HEK293 (cell line): ENCODE results near the gene FANCC.

ENCODE experiments used
- FEZF1 ChIP-seq: fragments of 450-650 bp; formaldehyde crosslinking; IDR thresholded peaks from 2 replicates; pipeline ENCODE4 v1.5.1; 2016; ENCODE audit warnings: missing biosample characterization, missing genetic modification characterization
- KLF16 ChIP-seq: fragments of 450-650 bp; formaldehyde crosslinking; IDR thresholded peaks from 2 replicates; pipeline ENCODE4 v1.5.1; 2017; ENCODE audit warnings: missing biosample characterization, missing genetic modification characterization
- ZBTB7A ChIP-seq: fragments of 450-650 bp; formaldehyde crosslinking; IDR thresholded peaks from 2 replicates; pipeline ENCODE4 v1.5.1; 2016; ENCODE audit warnings: low read depth, missing biosample characterization, missing genetic modification characterization
- ZFP37 ChIP-seq: fragments of 450-650 bp; formaldehyde crosslinking; IDR thresholded peaks from 2 replicates; pipeline ENCODE4 v1.5.1; 2016; ENCODE audit warnings: missing biosample characterization, missing genetic modification characterization
- ZNF121 ChIP-seq: fragments of 450-650 bp; formaldehyde crosslinking; IDR thresholded peaks from 2 replicates; pipeline ENCODE4 v1.5.1; 2016; ENCODE audit warnings: missing biosample characterization, missing genetic modification characterization
- ZNF132 ChIP-seq: fragments of 450-650 bp; formaldehyde crosslinking; IDR thresholded peaks from 2 replicates; pipeline ENCODE4 v1.5.1; 2017; ENCODE audit warnings: missing biosample characterization, missing genetic modification characterization, borderline replicate concordance
- ZNF157 ChIP-seq: fragments of 450-650 bp; formaldehyde crosslinking; IDR thresholded peaks from 2 replicates; pipeline ENCODE4 v1.5.1; 2016; ENCODE audit warnings: missing biosample characterization, missing genetic modification characterization
- ZNF24 ChIP-seq: fragments of 450-650 bp; formaldehyde crosslinking; IDR thresholded peaks from 2 replicates; pipeline ENCODE4 v1.5.1; 2016; ENCODE audit warnings: missing biosample characterization, missing genetic modification characterization
- ZNF530 ChIP-seq: fragments of 450-650 bp; formaldehyde crosslinking; IDR thresholded peaks from 2 replicates; pipeline ENCODE4 v1.5.1; 2016; ENCODE audit warnings: low read depth, missing biosample characterization, missing genetic modification characterization
- ZNF623 ChIP-seq: fragments of 450-650 bp; formaldehyde crosslinking; IDR thresholded peaks from 2 replicates; pipeline ENCODE4 v1.5.1; 2016; ENCODE audit warnings: missing biosample characterization, missing genetic modification characterization
- ZNF670 ChIP-seq: fragments of 450-650 bp; formaldehyde crosslinking; IDR thresholded peaks from 2 replicates; pipeline ENCODE4 v1.5.1; 2016; ENCODE audit warnings: missing biosample characterization, missing genetic modification characterization, low read depth
- ZNF677 ChIP-seq: fragments of 450-650 bp; IDR thresholded peaks from 2 replicates; pipeline ENCODE4 v1.5.0; 2018; ENCODE audit warnings: missing biosample characterization, mild to moderate bottlenecking, missing genetic modification characterization, moderate library complexity
- ZNF701 ChIP-seq: fragments of 450-650 bp; formaldehyde crosslinking; IDR thresholded peaks from 2 replicates; pipeline ENCODE4 v1.5.1; 2016; ENCODE audit warnings: missing biosample characterization, missing genetic modification characterization
- ZNF76 ChIP-seq: fragments of 450-650 bp; formaldehyde crosslinking; IDR thresholded peaks from 2 replicates; pipeline ENCODE4; 2016; ENCODE audit warnings: low read depth, missing biosample characterization, missing genetic modification characterization, borderline replicate concordance
- ZNF776 ChIP-seq: fragments of 450-650 bp; formaldehyde crosslinking; IDR thresholded peaks from 2 replicates; pipeline ENCODE4 v1.5.0; 2017; ENCODE audit warnings: missing biosample characterization, missing genetic modification characterization, borderline replicate concordance
- ZNF792 ChIP-seq: fragments of 450-650 bp; formaldehyde crosslinking; IDR thresholded peaks from 2 replicates; pipeline ENCODE4 v1.5.1; 2016; ENCODE audit warnings: missing biosample characterization, missing genetic modification characterization
- ZNF837 ChIP-seq: fragments of 450-650 bp; formaldehyde crosslinking; IDR thresholded peaks from 2 replicates; pipeline ENCODE4 v1.5.1; 2016; ENCODE audit warnings: missing biosample characterization, missing genetic modification characterization
- ZSCAN16 ChIP-seq: fragments of 450-650 bp; formaldehyde crosslinking; IDR thresholded peaks from 2 replicates; pipeline ENCODE4 v1.5.1; 2016; ENCODE audit warnings: missing biosample characterization, missing genetic modification characterization
- TF ChIP-seq, protein P1 (sequence below): fragments of 450-650 bp; formaldehyde crosslinking; IDR thresholded peaks from 2 replicates; pipeline ENCODE4 v1.5.0; 2017; ENCODE audit warnings: missing biosample characterization, missing genetic modification characterization, borderline replicate concordance
- TF ChIP-seq, protein P2 (sequence below): fragments of 450-650 bp; formaldehyde crosslinking; IDR thresholded peaks from 2 replicates; pipeline ENCODE4 v1.5.1; 2016; ENCODE audit warnings: missing biosample characterization, missing genetic modification characterization, low read depth
- TF ChIP-seq, protein P3 (sequence below): fragments of 450-650 bp; formaldehyde crosslinking; IDR thresholded peaks from 2 replicates; pipeline ENCODE4 v1.5.1; 2016; ENCODE audit warnings: missing biosample characterization, missing genetic modification characterization
- TF ChIP-seq, protein P4 (sequence below): fragments of 450-650 bp; formaldehyde crosslinking; IDR thresholded peaks from 2 replicates; pipeline ENCODE4 v1.5.1; 2017; ENCODE audit warnings: missing biosample characterization, missing genetic modification characterization
- TF ChIP-seq, protein P5 (sequence below): fragments of 450-650 bp; formaldehyde crosslinking; IDR thresholded peaks from 2 replicates; pipeline ENCODE4 v1.5.1; 2016; ENCODE audit warnings: missing biosample characterization, missing genetic modification characterization, borderline replicate concordance

Gene FANCC

DNA sequence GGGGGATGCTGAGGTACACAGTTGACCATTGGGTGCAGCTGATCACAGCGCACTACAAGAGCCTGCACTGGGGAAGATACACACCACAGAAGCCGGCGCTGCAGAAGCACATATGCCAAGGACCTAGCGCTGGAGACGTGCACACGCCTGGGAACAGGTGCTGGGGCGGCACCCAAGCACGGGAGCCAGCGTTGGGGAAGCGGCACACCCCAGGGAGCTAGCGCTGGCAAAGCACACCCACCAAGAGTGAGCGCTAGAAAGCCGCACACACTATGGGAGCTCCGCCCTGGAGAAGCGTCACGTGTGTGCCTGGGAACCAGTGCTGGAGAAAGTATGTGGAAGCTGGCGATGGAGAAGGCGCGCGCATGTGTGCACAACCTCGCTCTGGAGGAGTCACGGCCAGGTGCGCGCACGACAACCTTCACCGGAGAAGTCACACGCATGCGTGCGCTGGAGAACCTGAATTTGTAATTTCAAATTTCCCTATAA, 4.5 kb downstream of the FANCC start (continued):
- TF ChIP-seq FEZF1 (tag by site-specific recombination) (no peak), ZNF24 (tag by site-specific recombination) (no peak), ZNF792 (peak; percentile 76; the same call in 1 of the 2 replicates), ZSCAN16 (tag by site-specific recombination) (no peak), ZNF132 (tag by site-specific recombination) (no peak), ZNF776 (tag by site-specific recombination) (no peak), ZNF670 (tag by site-specific recombination) (no peak), ZNF837 (tag by site-specific recombination) (no peak), ZNF701 (tag by site-specific recombination) (no peak), ZNF76 (no peak), ZBTB7A (tag by site-specific recombination) (no peak), ZNF623 (tag by site-specific recombination) (no peak), KLF16 (no peak), ZFP37 (tag by site-specific recombination) (no peak), ZNF530 (no peak), ZNF157 (tag by site-specific recombination) (no peak), ZNF677 (tag by site-specific recombination) (no peak), ZNF121 (no peak)
- TF ChIP-seq, protein P1, sequence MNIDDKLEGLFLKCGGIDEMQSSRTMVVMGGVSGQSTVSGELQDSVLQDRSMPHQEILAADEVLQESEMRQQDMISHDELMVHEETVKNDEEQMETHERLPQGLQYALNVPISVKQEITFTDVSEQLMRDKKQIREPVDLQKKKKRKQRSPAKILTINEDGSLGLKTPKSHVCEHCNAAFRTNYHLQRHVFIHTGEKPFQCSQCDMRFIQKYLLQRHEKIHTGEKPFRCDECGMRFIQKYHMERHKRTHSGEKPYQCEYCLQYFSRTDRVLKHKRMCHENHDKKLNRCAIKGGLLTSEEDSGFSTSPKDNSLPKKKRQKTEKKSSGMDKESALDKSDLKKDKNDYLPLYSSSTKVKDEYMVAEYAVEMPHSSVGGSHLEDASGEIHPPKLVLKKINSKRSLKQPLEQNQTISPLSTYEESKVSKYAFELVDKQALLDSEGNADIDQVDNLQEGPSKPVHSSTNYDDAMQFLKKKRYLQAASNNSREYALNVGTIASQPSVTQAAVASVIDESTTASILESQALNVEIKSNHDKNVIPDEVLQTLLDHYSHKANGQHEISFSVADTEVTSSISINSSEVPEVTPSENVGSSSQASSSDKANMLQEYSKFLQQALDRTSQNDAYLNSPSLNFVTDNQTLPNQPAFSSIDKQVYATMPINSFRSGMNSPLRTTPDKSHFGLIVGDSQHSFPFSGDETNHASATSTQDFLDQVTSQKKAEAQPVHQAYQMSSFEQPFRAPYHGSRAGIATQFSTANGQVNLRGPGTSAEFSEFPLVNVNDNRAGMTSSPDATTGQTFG (tag by site-specific recombination) = no peak
- TF ChIP-seq, protein P2, sequence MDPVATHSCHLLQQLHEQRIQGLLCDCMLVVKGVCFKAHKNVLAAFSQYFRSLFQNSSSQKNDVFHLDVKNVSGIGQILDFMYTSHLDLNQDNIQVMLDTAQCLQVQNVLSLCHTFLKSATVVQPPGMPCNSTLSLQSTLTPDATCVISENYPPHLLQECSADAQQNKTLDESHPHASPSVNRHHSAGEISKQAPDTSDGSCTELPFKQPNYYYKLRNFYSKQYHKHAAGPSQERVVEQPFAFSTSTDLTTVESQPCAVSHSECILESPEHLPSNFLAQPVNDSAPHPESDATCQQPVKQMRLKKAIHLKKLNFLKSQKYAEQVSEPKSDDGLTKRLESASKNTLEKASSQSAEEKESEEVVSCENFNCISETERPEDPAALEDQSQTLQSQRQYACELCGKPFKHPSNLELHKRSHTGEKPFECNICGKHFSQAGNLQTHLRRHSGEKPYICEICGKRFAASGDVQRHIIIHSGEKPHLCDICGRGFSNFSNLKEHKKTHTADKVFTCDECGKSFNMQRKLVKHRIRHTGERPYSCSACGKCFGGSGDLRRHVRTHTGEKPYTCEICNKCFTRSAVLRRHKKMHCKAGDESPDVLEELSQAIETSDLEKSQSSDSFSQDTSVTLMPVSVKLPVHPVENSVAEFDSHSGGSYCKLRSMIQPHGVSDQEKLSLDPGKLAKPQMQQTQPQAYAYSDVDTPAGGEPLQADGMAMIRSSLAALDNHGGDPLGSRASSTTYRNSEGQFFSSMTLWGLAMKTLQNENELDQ (tag by site-specific recombination) = no peak
- TF ChIP-seq, protein P3, sequence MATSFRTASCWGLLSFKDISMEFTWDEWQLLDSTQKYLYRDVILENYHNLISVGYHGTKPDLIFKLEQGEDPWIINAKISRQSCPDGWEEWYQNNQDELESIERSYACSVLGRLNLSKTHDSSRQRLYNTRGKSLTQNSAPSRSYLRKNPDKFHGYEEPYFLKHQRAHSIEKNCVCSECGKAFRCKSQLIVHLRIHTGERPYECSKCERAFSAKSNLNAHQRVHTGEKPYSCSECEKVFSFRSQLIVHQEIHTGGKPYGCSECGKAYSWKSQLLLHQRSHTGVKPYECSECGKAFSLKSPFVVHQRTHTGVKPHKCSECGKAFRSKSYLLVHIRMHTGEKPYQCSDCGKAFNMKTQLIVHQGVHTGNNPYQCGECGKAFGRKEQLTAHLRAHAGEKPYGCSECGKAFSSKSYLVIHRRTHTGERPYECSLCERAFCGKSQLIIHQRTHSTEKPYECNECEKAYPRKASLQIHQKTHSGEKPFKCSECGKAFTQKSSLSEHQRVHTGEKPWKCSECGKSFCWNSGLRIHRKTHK (tag by site-specific recombination) = no peak
- TF ChIP-seq, protein P4, sequence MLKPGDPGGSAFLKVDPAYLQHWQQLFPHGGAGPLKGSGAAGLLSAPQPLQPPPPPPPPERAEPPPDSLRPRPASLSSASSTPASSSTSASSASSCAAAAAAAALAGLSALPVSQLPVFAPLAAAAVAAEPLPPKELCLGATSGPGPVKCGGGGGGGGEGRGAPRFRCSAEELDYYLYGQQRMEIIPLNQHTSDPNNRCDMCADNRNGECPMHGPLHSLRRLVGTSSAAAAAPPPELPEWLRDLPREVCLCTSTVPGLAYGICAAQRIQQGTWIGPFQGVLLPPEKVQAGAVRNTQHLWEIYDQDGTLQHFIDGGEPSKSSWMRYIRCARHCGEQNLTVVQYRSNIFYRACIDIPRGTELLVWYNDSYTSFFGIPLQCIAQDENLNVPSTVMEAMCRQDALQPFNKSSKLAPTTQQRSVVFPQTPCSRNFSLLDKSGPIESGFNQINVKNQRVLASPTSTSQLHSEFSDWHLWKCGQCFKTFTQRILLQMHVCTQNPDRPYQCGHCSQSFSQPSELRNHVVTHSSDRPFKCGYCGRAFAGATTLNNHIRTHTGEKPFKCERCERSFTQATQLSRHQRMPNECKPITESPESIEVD = no peak
- TF ChIP-seq, protein P5, sequence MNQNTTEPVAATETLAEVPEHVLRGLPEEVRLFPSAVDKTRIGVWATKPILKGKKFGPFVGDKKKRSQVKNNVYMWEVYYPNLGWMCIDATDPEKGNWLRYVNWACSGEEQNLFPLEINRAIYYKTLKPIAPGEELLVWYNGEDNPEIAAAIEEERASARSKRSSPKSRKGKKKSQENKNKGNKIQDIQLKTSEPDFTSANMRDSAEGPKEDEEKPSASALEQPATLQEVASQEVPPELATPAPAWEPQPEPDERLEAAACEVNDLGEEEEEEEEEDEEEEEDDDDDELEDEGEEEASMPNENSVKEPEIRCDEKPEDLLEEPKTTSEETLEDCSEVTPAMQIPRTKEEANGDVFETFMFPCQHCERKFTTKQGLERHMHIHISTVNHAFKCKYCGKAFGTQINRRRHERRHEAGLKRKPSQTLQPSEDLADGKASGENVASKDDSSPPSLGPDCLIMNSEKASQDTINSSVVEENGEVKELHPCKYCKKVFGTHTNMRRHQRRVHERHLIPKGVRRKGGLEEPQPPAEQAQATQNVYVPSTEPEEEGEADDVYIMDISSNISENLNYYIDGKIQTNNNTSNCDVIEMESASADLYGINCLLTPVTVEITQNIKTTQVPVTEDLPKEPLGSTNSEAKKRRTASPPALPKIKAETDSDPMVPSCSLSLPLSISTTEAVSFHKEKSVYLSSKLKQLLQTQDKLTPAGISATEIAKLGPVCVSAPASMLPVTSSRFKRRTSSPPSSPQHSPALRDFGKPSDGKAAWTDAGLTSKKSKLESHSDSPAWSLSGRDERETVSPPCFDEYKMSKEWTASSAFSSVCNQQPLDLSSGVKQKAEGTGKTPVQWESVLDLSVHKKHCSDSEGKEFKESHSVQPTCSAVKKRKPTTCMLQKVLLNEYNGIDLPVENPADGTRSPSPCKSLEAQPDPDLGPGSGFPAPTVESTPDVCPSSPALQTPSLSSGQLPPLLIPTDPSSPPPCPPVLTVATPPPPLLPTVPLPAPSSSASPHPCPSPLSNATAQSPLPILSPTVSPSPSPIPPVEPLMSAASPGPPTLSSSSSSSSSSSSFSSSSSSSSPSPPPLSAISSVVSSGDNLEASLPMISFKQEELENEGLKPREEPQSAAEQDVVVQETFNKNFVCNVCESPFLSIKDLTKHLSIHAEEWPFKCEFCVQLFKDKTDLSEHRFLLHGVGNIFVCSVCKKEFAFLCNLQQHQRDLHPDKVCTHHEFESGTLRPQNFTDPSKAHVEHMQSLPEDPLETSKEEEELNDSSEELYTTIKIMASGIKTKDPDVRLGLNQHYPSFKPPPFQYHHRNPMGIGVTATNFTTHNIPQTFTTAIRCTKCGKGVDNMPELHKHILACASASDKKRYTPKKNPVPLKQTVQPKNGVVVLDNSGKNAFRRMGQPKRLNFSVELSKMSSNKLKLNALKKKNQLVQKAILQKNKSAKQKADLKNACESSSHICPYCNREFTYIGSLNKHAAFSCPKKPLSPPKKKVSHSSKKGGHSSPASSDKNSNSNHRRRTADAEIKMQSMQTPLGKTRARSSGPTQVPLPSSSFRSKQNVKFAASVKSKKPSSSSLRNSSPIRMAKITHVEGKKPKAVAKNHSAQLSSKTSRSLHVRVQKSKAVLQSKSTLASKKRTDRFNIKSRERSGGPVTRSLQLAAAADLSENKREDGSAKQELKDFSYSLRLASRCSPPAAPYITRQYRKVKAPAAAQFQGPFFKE (tag by site-specific recombination) = no peak
